HEK293 (cell line): ENCODE data around the gene SAMD4A.

ENCODE experiments used
- CTCF ChIA-PET: fragments of 350-600 bp; formaldehyde crosslinking; extraction: SDS; loops from one replicate; lab custom pipeline; 2021; ENCODE audit warnings: antibody characterized with exemption; lab: Yijun Ruan, JAX
- POLR2A ChIA-PET: fragments of 300-600 bp; formaldehyde crosslinking; extraction: SDS; loops from one replicate; lab custom pipeline; 2020; ENCODE audit warnings: antibody characterized with exemption, inconsistent platforms; lab: Yijun Ruan, JAX
- H3K27ac ChIP-seq: fragments of 200-500 bp; sonication (Bioruptor generic); 2 replicates; pipeline ENCODE4 v1.5.1; 2014; ENCODE audit warnings: low read depth, low read length, control low read depth, inconsistent platforms; ENCODE audit errors: extremely low read depth
- H3K36me3 ChIP-seq, 2 experiments: fragments of 200-500 bp in 1 of 2; sonication (Bioruptor generic) in 1 of 2; 1 replicate in 1 of 2; 2 replicates in 1 of 2; pipeline ENCODE4 v1.5.1; 2014 to 2017; ENCODE audit warnings: inconsistent platforms in 2 of 2, low read length in 2 of 2; ENCODE audit not compliant: control insufficient read depth in 2 of 2, insufficient read depth in 1 of 2
- H3K4me1 ChIP-seq: fragments of 200-500 bp; sonication (Bioruptor generic); 2 replicates; pipeline ENCODE4 v1.5.1; 2014; ENCODE audit warnings: mild to moderate bottlenecking, low read length, inconsistent platforms; ENCODE audit not compliant: control insufficient read depth, insufficient read depth
- H3K4me3 ChIP-seq: 2 replicates; pipeline ENCODE4 v1.5.1; 2011; ENCODE audit warnings: low read depth, mild to moderate bottlenecking, control low read depth, low read length, moderate library complexity
- H3K9me3 ChIP-seq: fragments of 200-500 bp; sonication (Bioruptor generic); 2 replicates; pipeline ENCODE4 v1.5.1; 2014; ENCODE audit warnings: low read depth, low read length, inconsistent platforms; ENCODE audit not compliant: control insufficient read depth, insufficient read depth
- GLIS2 ChIP-seq: fragments of 450-650 bp; formaldehyde crosslinking; IDR thresholded peaks from 2 replicates; pipeline ENCODE4 v1.5.1; 2016; ENCODE audit warnings: missing biosample characterization, missing genetic modification characterization
- HOXD13 ChIP-seq: sonication (generic); formaldehyde crosslinking; IDR thresholded peaks from 2 replicates; pipeline ENCODE4 v1.8.0; 2022; ENCODE audit warnings: missing genetic modification reagents, borderline replicate concordance
- TCF7L2 ChIP-seq: IDR thresholded peaks from 2 replicates; pipeline ENCODE4 v1.6.1; 2011; ENCODE audit warnings: low read depth, mild to moderate bottlenecking, inconsistent platforms, low read length, moderate library complexity, borderline replicate concordance
- ZBTB26 ChIP-seq: fragments of 450-650 bp; formaldehyde crosslinking; optimal IDR thresholded peaks from 2 replicates; pipeline ENCODE3; 2016; ENCODE audit warnings: missing biosample characterization, mild to moderate bottlenecking, missing genetic modification characterization
- ZFP69B ChIP-seq: fragments of 450-650 bp; formaldehyde crosslinking; IDR thresholded peaks from 2 replicates; pipeline ENCODE4 v1.5.1; 2016; ENCODE audit warnings: missing biosample characterization, missing genetic modification characterization
- ZNF184 ChIP-seq: fragments of 450-650 bp; IDR thresholded peaks from 2 replicates; pipeline ENCODE4 v1.5.1; 2018; ENCODE audit warnings: missing biosample characterization, mild to moderate bottlenecking, missing genetic modification characterization
- ZNF19 ChIP-seq: fragments of 450-650 bp; formaldehyde crosslinking; IDR thresholded peaks from 2 replicates; pipeline ENCODE4; 2016; ENCODE audit warnings: missing biosample characterization, missing genetic modification characterization, low read depth
- ZNF214 ChIP-seq: fragments of 450-650 bp; formaldehyde crosslinking; IDR thresholded peaks from 2 replicates; pipeline ENCODE4 v1.5.1; 2017; ENCODE audit warnings: missing biosample characterization, mild to moderate bottlenecking, missing genetic modification characterization, borderline replicate concordance
- ZNF404 ChIP-seq: fragments of 450-650 bp; formaldehyde crosslinking; IDR thresholded peaks from 2 replicates; pipeline ENCODE4 v1.5.1; 2017; ENCODE audit warnings: missing biosample characterization, missing genetic modification characterization
- ZNF501 ChIP-seq: fragments of 450-650 bp; formaldehyde crosslinking; IDR thresholded peaks from 2 replicates; pipeline ENCODE4 v1.5.1; 2016; ENCODE audit warnings: missing biosample characterization, missing genetic modification characterization
- ZNF530 ChIP-seq: fragments of 450-650 bp; formaldehyde crosslinking; IDR thresholded peaks from 2 replicates; pipeline ENCODE4 v1.5.1; 2016; ENCODE audit warnings: low read depth, missing biosample characterization, missing genetic modification characterization
- ZNF629 ChIP-seq: fragments of 450-650 bp; formaldehyde crosslinking; IDR thresholded peaks from 2 replicates; pipeline ENCODE4 v1.5.1; 2017; ENCODE audit warnings: missing biosample characterization, missing genetic modification characterization
- ZNF639 ChIP-seq: fragments of 450-650 bp; formaldehyde crosslinking; IDR thresholded peaks from 2 replicates; pipeline ENCODE4 v1.5.1; 2016; ENCODE audit warnings: missing biosample characterization, missing genetic modification characterization
- ZNF837 ChIP-seq: fragments of 450-650 bp; formaldehyde crosslinking; IDR thresholded peaks from 2 replicates; pipeline ENCODE4 v1.5.1; 2016; ENCODE audit warnings: missing biosample characterization, missing genetic modification characterization
- ZXDB ChIP-seq: fragments of 450-650 bp; formaldehyde crosslinking; IDR thresholded peaks from 2 replicates; pipeline ENCODE4 v1.5.1; 2016; ENCODE audit warnings: missing biosample characterization, missing genetic modification characterization
- TF ChIP-seq, protein P1 (sequence below): fragments of 450-650 bp; formaldehyde crosslinking; IDR thresholded peaks from 2 replicates; pipeline ENCODE4 v1.5.1; 2016; ENCODE audit warnings: missing biosample characterization, missing genetic modification characterization
- TF ChIP-seq, protein P2 (sequence below): fragments of 450-650 bp; formaldehyde crosslinking; IDR thresholded peaks from 2 replicates; pipeline ENCODE4 v1.5.1; 2016; ENCODE audit warnings: missing biosample characterization, missing genetic modification characterization, low read depth
- TF ChIP-seq, protein P3 (sequence below): fragments of 450-650 bp; formaldehyde crosslinking; IDR thresholded peaks from 2 replicates; pipeline ENCODE4 v1.5.1; 2017; ENCODE audit warnings: missing biosample characterization, mild to moderate bottlenecking, missing genetic modification characterization, moderate library complexity

The SAMD4A gene

GRCh38 chr14:54689928-54690327, 123.0 kb downstream of the SAMD4A start:
- Histone ChIP-seq H3K4me3 (no peak overlapping the region), H3K27ac (no peak overlapping the region), H3K4me1 (no peaks in the 10 kb centered on the region), H3K9me3 (no peaks in the 10 kb centered on the region), H3K36me3 (no peaks in the 10 kb centered on the region)
- POLR2A ChIA-PET, result no interaction called here
- TF ChIP-seq, protein P1, sequence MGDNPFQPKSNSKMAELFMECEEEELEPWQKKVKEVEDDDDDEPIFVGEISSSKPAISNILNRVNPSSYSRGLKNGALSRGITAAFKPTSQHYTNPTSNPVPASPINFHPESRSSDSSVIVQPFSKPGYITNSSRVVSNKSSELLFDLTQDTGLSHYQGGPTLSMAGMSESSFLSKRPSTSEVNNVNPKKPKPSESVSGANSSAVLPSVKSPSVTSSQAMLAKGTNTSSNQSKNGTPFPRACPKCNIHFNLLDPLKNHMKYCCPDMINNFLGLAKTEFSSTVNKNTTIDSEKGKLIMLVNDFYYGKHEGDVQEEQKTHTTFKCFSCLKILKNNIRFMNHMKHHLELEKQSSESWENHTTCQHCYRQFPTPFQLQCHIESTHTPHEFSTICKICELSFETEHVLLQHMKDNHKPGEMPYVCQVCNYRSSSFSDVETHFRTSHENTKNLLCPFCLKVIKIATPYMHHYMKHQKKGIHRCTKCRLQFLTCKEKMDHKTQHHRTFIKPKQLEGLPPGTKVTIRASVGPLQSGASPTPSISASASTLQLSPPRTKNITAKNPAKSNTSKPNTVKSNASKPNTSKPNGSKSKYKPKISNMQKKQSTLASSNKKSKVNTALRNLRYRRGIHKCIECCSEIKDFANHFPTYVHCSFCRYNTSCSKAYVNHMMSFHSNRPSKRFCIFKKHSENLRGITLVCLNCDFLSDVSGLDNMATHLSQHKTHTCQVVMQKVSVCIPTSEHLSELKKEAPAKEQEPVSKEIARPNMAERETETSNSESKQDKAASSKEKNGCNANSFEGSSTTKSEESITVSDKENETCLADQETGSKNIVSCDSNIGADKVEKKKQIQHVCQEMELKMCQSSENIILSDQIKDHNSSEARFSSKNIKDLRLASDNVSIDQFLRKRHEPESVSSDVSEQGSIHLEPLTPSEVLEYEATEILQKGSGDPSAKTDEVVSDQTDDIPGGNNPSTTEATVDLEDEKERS, result no peak
- TF ChIP-seq ZBTB26 (tag by site-specific recombination) (no peak), ZNF629 (tag by site-specific recombination) (no peak), HOXD13 (CRISPR knock-in tag) (no peak), ZNF214 (tag by site-specific recombination) (no peak), ZNF19 (tag by site-specific recombination) (no peak), GLIS2 (tag by site-specific recombination) (no peak), ZFP69B (tag by site-specific recombination) (no peak), ZNF837 (tag by site-specific recombination) (no peak), ZNF184 (tag by site-specific recombination) (no peak), TCF7L2 (no peak), ZNF530 (no peak)
- TF ChIP-seq, protein P2, sequence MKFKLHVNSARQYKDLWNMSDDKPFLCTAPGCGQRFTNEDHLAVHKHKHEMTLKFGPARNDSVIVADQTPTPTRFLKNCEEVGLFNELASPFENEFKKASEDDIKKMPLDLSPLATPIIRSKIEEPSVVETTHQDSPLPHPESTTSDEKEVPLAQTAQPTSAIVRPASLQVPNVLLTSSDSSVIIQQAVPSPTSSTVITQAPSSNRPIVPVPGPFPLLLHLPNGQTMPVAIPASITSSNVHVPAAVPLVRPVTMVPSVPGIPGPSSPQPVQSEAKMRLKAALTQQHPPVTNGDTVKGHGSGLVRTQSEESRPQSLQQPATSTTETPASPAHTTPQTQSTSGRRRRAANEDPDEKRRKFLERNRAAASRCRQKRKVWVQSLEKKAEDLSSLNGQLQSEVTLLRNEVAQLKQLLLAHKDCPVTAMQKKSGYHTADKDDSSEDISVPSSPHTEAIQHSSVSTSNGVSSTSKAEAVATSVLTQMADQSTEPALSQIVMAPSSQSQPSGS, result no peak
- TF ChIP-seq, protein P3, sequence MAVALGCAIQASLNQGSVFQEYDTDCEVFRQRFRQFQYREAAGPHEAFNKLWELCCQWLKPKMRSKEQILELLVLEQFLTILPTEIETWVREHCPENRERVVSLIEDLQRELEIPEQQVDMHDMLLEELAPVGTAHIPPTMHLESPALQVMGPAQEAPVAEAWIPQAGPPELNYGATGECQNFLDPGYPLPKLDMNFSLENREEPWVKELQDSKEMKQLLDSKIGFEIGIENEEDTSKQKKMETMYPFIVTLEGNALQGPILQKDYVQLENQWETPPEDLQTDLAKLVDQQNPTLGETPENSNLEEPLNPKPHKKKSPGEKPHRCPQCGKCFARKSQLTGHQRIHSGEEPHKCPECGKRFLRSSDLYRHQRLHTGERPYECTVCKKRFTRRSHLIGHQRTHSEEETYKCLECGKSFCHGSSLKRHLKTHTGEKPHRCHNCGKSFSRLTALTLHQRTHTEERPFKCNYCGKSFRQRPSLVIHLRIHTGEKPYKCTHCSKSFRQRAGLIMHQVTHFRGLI (tag by site-specific recombination), result no peak
- CTCF ChIA-PET, result interaction anchor here (0.6 to 2.5 kb wide), 12 partner anchors 11 to 125 kb away, joined by 3 to 28 read pairs (median 8); no protein-coding TSS in a partner anchor

DNA sequence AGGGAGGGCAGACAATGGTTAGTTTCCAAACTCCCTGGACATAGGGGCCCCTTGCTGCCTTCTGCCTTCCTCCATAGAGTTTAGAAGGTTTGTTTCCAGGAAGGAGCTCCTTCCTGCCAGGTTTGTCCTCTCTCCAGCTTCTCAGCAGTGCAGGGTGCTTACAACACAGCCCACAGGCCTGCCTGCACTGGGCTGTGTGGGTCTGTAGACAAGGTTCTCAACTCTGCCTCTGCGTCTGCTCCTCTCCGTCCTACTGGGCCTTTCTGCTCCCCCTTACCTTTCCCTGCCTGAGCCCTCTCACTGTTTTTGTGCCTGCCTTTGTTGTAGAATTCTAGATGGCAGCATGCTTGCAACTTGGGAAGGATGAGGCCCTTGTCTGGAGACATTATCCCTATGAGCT, 124.0 kb downstream of the SAMD4A start:
- H3K4me3 ChIP-seq, result no peak overlapping the region
- no peak overlapping the region for H3K27ac ChIP-seq
- no peaks in the 10 kb centered on the region for H3K4me1 ChIP-seq
- no peaks in the 10 kb centered on the region for H3K36me3 ChIP-seq
- no peak for TF ChIP-seq ZNF639 (tag by site-specific recombination)
- no peak for TF ChIP-seq ZNF404 (tag by site-specific recombination)
- TF ChIP-seq ZNF501 (tag by site-specific recombination), result no peak
- no peak for TF ChIP-seq ZXDB
- POLR2A ChIA-PET, result interaction anchor here (0.8 to 1.9 kb wide), 2 partner anchors 123 to 125 kb away, joined by 3 to 10 read pairs; partner anchors contain the start of gene SAMD4A
- CTCF ChIA-PET, result interaction anchor here (0.6 to 2.5 kb wide), 34 partner anchors 8 to 354 kb away, joined by 3 to 28 read pairs (median 4); no protein-coding TSS in a partner anchor
- no peaks in the 10 kb centered on the region for H3K9me3 ChIP-seq
